ENCODE measurements around the gene OLFML1.

DNA sequence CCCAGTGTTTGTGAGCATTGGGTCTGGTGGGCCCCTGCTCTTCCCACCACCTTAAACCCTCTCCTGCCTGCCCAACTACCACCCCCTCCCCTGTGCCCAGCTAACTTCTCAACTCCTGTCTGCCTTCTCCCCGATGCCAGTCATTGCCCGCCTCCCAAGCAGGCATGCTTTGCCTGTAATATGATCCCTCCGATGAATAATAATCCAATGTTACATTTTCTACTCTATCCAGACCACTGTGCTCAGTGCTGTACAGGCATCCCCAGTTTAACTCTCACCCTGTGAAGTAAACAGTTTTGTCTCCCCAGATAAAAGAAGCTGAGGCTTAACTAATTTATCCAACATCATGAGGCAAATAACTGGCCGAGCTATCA is 35.5 kb upstream of the OLFML1 start:
- TF ChIP-seq, protein P1, sequence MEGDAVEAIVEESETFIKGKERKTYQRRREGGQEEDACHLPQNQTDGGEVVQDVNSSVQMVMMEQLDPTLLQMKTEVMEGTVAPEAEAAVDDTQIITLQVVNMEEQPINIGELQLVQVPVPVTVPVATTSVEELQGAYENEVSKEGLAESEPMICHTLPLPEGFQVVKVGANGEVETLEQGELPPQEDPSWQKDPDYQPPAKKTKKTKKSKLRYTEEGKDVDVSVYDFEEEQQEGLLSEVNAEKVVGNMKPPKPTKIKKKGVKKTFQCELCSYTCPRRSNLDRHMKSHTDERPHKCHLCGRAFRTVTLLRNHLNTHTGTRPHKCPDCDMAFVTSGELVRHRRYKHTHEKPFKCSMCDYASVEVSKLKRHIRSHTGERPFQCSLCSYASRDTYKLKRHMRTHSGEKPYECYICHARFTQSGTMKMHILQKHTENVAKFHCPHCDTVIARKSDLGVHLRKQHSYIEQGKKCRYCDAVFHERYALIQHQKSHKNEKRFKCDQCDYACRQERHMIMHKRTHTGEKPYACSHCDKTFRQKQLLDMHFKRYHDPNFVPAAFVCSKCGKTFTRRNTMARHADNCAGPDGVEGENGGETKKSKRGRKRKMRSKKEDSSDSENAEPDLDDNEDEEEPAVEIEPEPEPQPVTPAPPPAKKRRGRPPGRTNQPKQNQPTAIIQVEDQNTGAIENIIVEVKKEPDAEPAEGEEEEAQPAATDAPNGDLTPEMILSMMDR (IDR thresholded peaks at IDR 0.05) = no peak
- no peak for TF ChIP-seq POLR2A (IDR thresholded peaks at IDR 0.05)
